PC-3 (cell line): ENCODE data around the gene IQCE.

Source experiments
- CTCF ChIP-seq: fragments of 300-600 bp; sonication (generic); conservative IDR thresholded peaks from 2 replicates; pipeline ENCODE4 v1.5.1; 2017; ENCODE audit warnings: antibody characterized with exemption, low read depth, mild to moderate bottlenecking, low read length
- EZH2 ChIP-seq: fragments of 300-600 bp; sonication (generic); IDR thresholded peaks from one replicate; pipeline ENCODE4 v1.6.1; 2017; ENCODE audit warnings: antibody characterized with exemption, mild to moderate bottlenecking, low read length; ENCODE audit not compliant: unreplicated experiment

GRCh38 chr7:2541291-2542010 lies 17.3 kb upstream of the IQCE start:
- TF ChIP-seq CTCF (no peak), EZH2 (no peak)
